ENCODE measurements around the gene COBLL1. TPM values are rescaled to one million over a fixed set of nuclear protein-coding genes. Genes with fewer than 3 reads are reported as not detected.

The COBLL1 gene
- total RNA-seq, 1 experiment from 2014 or later, result 8.0 TPM

DNA sequence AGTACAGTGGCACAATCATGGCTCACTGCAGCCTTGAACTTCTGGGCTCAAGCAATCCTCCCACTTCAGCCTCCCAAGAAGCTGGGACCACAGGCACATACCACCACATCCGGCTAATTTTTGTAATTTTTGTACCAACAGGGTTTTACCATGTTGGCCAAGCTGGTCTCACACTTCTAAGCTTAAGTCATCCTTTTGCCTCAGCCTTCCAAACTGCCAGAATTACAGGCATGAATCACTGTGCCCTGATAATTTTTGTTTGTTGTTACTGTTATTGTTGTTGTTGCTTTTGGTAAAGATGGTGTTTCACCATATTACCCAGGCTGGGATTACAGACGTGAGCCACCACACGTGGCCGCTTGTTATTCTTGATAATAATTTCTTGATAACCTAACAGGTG, 10.5 kb upstream of the COBLL1 start:
- CTCF ChIA-PET, result no interaction called here

DNA sequence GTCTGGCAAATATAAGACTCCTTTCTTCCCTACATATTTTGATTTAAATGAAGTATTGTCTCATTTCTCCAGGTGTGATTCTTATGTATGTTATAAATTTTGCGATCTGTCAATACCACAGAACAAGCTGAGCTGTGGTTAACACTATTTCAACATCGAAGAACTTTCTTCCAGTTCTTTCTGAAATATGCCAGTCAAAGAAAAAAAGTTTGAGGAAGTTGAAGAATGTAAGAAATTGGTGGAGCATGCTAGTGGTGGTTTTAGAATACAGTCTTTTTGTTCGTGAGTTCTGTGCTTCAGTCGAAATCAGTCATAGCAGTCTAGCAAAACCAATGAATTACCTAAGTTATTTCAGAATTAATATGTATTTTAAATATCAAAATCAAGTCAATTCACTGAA, 8.6 kb upstream of the COBLL1 start:
- TF ChIP-seq, protein P1, sequence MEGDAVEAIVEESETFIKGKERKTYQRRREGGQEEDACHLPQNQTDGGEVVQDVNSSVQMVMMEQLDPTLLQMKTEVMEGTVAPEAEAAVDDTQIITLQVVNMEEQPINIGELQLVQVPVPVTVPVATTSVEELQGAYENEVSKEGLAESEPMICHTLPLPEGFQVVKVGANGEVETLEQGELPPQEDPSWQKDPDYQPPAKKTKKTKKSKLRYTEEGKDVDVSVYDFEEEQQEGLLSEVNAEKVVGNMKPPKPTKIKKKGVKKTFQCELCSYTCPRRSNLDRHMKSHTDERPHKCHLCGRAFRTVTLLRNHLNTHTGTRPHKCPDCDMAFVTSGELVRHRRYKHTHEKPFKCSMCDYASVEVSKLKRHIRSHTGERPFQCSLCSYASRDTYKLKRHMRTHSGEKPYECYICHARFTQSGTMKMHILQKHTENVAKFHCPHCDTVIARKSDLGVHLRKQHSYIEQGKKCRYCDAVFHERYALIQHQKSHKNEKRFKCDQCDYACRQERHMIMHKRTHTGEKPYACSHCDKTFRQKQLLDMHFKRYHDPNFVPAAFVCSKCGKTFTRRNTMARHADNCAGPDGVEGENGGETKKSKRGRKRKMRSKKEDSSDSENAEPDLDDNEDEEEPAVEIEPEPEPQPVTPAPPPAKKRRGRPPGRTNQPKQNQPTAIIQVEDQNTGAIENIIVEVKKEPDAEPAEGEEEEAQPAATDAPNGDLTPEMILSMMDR (conservative IDR thresholded peaks at IDR 0.05), result no peak
- TF ChIP-seq EZH2 (IDR thresholded peaks at IDR 0.05; ENCODE audit: low read depth), result no peak
- Histone ChIP-seq H3K27ac (no peak overlapping the region), H3K4me1 (replicated peaks; ENCODE audit: insufficient read depth) (no peaks in the 10 kb centered on the region), H3F3A (ENCODE audit: insufficient read depth, low read depth) (no peaks in the 10 kb centered on the region), H4K20me1 (ENCODE audit: insufficient read depth) (no peaks in the 10 kb centered on the region), H3K9me2 (ENCODE audit: insufficient read depth) (no peaks in the 10 kb centered on the region), H3K27me3 (ENCODE audit: insufficient read depth, low read depth) (no peaks in the 10 kb centered on the region), H3K4me2 (no peak overlapping the region), H2AFZ (no peak overlapping the region), H3K36me3 (ENCODE audit: low read depth) (no peaks in the 10 kb centered on the region), H3K79me2 (ENCODE audit: low read depth) (no peaks in the 10 kb centered on the region), H3K9me3 (ENCODE audit: insufficient read depth, low read depth) (no peaks in the 10 kb centered on the region), H3K4me3 (no peak overlapping the region)
- ChIA-PET CTCF (no interaction called here), POLR2A (ENCODE audit: unreplicated experiment) (no interaction called here)
- DNase-seq, result no peak
- intact Hi-C loops (cut with micrococcal nuclease; ENCODE audit: unreplicated experiment), result no loop called here
- no TSS peak for BruUV-seq (replicated peaks)

More for the DNA sequence above, 10.5 kb upstream of the COBLL1 start:
- H2AFZ ChIP-seq, result no peak overlapping the region
- H3K9me2 ChIP-seq (ENCODE audit: insufficient read depth), result no peaks in the 10 kb centered on the region
- no peak for DNase-seq
- no peaks in the 10 kb centered on the region for H3K9me3 ChIP-seq (ENCODE audit: insufficient read depth, low read depth)
- H3K4me1 ChIP-seq (replicated peaks; ENCODE audit: insufficient read depth), result no peaks in the 10 kb centered on the region
- BruUV-seq (replicated peaks), result no TSS peak
- H3K4me2 ChIP-seq, result no peak overlapping the region
- no peaks in the 10 kb centered on the region for H3K36me3 ChIP-seq (ENCODE audit: low read depth)
- H3F3A ChIP-seq (ENCODE audit: insufficient read depth, low read depth), result no peaks in the 10 kb centered on the region
- POLR2A ChIA-PET (ENCODE audit: unreplicated experiment), result no interaction called here
- no peaks in the 10 kb centered on the region for H3K27me3 ChIP-seq (ENCODE audit: insufficient read depth, low read depth)
- no peaks in the 10 kb centered on the region for H4K20me1 ChIP-seq (ENCODE audit: insufficient read depth)
- no peak for TF ChIP-seq EZH2 (IDR thresholded peaks at IDR 0.05; ENCODE audit: low read depth)
- TF ChIP-seq, protein P1 (conservative IDR thresholded peaks at IDR 0.05), result no peak
- H3K27ac ChIP-seq, result no peak overlapping the region
- no peaks in the 10 kb centered on the region for H3K79me2 ChIP-seq (ENCODE audit: low read depth)
- intact Hi-C loops (cut with micrococcal nuclease; ENCODE audit: unreplicated experiment), result no loop called here
- no peak overlapping the region for H3K4me3 ChIP-seq

DNA sequence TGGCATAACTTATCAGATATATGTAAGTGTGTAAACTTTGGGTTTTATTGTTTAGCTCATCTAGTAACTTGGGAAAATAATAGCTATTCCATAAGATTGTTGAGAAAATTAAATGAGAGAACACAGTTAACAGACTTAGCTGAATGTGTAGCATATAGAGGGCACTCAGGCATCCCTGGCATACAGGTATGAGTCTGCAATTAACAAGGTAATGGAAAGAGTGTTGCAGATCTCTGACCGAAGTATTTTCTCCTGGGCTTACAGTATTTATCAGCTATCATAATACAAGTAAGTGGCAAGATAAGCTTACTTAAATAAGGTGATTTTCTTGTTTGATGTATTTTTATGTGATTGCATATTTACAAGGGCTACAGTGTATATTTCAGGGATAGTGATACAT, 7.9 kb upstream of the COBLL1 start:
- no peak for DNase-seq
- no peaks in the 10 kb centered on the region for H3K36me3 ChIP-seq (ENCODE audit: low read depth)
- intact Hi-C loops (cut with micrococcal nuclease; ENCODE audit: unreplicated experiment), result no loop called here
- H3K4me3 ChIP-seq, result no peak overlapping the region
- H3K27me3 ChIP-seq (ENCODE audit: insufficient read depth, low read depth), result no peaks in the 10 kb centered on the region
- no peaks in the 10 kb centered on the region for H3F3A ChIP-seq (ENCODE audit: insufficient read depth, low read depth)
- no peaks in the 10 kb centered on the region for H3K9me3 ChIP-seq (ENCODE audit: insufficient read depth, low read depth)
- ChIA-PET POLR2A (ENCODE audit: unreplicated experiment) (interaction anchor here (0.6 kb wide), 1 partner anchor 43 kb away, joined by 11 read pairs; no protein-coding TSS in a partner anchor), CTCF (no interaction called here)
- no peaks in the 10 kb centered on the region for H3K79me2 ChIP-seq (ENCODE audit: low read depth)
- H3K4me2 ChIP-seq, result no peak overlapping the region
- H4K20me1 ChIP-seq (ENCODE audit: insufficient read depth), result no peaks in the 10 kb centered on the region
- H3K4me1 ChIP-seq (replicated peaks; ENCODE audit: insufficient read depth), result no peaks in the 10 kb centered on the region
- TF ChIP-seq, protein P1 (conservative IDR thresholded peaks at IDR 0.05), result no peak
- no peak for TF ChIP-seq EZH2 (IDR thresholded peaks at IDR 0.05; ENCODE audit: low read depth)
- no peak overlapping the region for H2AFZ ChIP-seq
- H3K9me2 ChIP-seq (ENCODE audit: insufficient read depth), result no peaks in the 10 kb centered on the region
- no TSS peak for BruUV-seq (replicated peaks)
- no peak overlapping the region for H3K27ac ChIP-seq
